LNCAP (cell line): ENCODE measurements around the gene UBE2Q2.

Experiments
- CTCF ChIP-seq: fragments of 450-650 bp; IDR thresholded peaks from 2 replicates; pipeline ENCODE4 v1.5.1; 2017; ENCODE audit warnings: mild to moderate bottlenecking

UBE2Q2 gene

GRCh38 chr15:75868019-75868418 is 24.8 kb downstream of the UBE2Q2 start:
- TF ChIP-seq CTCF = no peak

DNA sequence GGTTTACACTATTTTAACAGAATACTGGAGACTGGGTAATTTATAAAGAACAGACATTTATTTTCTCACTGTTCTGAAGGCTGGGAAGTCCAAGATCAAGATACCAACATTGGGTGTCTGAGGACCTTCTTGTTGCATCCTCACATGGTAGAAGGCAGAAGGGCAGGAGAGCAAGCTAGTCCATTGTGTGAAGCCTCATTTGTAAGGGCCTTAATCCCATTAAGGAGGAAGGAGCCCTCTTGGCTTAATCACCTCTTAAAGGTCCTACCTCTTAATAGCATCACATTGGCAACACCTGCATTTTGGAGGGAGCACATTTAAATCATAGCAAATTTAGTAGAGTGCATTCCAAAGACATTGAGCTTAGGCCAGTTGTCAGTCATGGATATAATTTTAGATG is 26.2 kb downstream of the UBE2Q2 start:
- no peak for TF ChIP-seq CTCF

DNA sequence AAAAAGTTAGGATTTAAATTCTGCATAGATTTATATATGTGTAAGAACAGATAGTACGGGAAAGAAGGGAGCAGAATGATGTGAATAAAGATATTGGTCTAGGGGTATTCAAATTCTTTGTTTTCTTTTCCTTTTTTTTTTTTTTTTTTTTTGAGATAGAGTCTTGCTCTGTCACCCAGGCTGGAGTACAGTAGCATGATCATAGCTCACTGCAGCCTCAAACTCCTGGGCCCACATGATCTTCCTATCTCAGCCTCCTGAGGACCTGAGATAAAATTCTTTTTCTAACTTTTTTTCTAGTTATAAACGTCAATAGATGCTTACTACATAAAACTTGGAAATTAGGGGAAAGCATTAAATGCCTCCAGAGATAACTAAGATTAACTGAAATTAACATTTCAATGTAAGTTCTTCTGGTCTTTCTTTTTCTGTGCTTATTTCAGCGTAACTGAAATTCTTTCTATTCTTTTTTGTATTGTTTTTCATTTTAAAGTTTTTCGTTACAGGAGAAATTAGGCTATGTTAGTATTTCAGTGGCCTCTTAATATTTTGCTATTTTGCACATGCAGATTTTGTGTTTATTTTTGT is 29.2 kb downstream of the UBE2Q2 start:
- no peak for TF ChIP-seq CTCF

- no peak for TF ChIP-seq CTCF
Observed at GRCh38 chr15:75884041-75884440, 40.8 kb downstream of the UBE2Q2 start.

DNA sequence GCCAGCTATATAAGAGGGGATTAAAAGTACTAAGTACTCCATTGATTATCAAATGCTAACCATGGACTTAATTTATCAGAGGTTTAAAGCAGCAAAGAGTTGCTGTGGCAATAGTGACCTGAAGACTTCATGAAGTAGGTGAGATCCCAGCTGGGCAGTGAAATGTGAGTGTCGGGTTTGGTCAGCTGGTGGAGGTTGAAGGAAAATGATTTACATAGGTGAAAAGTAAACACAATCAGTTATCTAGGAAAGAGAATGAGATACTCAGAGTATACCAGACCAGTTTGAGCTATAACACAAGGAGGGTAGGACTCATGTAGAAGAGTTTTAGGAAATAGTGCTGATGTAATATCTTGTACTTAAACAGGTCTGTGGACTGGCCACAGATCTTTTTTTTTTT is 43.9 kb downstream of the UBE2Q2 start:
- TF ChIP-seq CTCF = no peak

GRCh38 chr15:75891895-75892294 is 48.6 kb downstream of the UBE2Q2 start:
- no peak for TF ChIP-seq CTCF

- TF ChIP-seq CTCF = no peak
Observed at GRCh38 chr15:75895731-75896130, 52.5 kb downstream of the UBE2Q2 start.

DNA sequence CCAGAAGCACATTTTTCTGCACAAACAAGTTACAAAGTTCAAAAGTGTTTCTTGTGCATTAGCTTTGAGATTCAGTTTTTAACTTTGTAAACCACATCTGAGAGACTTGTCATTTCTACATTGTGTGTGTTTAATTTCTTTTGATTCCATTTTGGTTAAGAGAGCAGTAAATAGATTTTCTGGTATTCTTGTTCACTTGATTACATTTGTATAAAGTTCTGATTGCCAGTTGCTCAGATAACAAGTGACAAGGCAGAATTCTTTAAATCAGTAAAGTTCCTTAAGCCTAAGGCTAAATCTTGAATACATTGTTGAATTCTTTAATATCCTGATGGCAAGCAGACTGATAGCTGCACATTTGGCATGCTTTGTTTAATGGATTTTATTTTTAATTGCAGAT is 57.3 kb downstream of the UBE2Q2 start:
- no peak for TF ChIP-seq CTCF
